NCI-H1105 (cell line): ENCODE measurements around the gene CCDC97.

Experiments
- DNase-seq: peaks from one replicate; lab custom pipeline; 2025; lab: John Stamatoyannopoulos, UW

CCDC97 gene

DNA sequence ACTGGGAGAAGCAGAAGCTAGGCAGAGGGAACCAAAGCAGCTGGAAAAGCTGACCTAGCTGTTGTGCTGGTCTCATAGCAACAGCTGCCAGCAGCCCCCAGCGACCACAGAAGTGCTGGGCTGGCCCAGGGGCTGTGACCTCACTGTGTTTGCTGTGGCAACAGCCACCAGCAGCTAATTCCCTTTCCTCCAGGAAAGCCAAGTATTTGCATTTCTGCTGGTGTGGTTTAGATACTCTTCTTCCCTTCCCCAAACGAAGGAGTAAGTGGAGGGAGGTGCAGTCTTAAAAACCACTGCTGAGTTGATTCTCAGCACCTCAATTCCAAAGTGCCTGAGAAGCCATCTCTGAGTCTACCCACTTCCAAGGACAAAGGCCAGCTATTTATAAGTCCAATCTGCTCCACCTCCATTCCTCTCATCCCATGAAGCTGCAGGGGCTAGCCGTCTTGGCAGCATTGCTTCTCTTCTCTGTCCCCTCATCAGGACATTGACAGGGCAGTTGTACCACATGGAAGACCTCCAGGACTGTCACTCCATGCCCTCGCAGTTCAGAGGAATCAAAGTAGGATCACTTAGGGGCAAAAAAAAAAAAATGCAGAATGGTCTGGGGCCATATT lies 11.5 kb upstream of the CCDC97 start:
- DNase-seq = no peak

DNA sequence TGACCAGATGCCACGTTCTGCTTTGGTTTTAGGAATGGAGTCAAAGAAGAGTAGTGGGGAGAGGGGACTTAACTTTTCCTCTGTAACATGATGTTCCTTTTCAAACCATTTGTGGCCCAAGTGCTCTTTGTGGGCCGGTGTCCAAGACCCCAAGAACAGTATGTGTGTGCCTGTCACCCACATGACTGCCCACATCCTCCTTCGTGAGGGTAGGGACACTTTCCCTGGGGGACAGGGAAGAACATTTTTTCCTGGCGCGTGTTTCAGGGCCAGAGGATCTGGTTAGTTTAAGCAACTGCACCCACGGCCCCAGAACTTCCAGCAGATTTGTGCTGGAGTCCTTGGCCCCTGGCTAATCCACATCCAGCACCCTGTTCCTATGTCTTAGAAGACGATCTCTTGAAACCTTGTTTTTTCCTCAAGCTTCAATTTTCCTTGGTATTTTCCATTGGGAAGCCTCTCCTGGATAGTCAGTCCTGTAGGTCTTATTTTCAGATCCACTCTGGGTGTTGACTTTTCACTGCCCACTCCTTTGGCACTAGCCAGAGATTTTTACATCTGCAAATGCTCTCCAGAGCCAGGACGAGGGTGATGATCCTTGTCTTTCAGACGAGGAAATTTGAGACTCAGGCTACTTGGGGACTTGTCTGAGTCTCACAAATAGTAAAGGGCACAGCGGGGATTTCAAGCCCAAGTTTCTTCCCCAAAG lies 10.8 kb upstream of the CCDC97 start:
- no peak for DNase-seq

DNA sequence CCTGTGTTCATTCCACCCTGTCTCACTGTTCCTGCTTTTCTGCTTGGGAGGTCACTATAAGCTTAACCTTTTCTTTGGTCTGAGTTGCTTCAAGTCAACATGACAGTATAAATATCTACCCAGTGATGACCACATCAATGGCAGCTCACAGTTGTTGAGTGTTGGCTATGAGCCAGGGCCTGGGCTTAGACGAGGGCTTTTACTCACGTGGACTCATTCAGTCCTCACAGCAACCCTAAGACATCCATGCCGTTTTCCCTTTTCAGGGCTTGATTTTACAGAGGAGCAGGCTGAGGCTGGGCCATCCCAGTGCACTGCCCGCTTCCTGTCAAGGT lies 10.2 kb upstream of the CCDC97 start:
- no peak for DNase-seq

DNA sequence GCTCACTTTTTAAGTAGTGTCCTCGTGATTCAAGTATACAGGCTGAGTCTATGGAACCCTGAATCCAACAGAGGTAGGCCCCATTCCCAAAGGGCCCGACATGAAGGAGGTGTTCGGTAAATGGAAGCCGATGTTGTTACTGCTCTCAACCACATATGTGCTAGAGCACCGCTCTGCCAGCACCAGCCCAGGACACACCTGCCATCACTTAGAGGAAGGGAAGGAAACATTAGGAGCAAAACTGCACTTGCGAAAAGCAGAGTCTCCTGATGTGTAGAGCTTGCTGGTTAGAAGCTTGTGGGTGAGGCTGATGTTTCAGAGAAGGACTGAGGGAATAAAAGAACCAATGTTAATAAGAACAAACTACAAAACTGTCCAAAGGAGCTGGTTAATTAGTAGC lies 9.4 kb upstream of the CCDC97 start:
- DNase-seq = no peak

DNA sequence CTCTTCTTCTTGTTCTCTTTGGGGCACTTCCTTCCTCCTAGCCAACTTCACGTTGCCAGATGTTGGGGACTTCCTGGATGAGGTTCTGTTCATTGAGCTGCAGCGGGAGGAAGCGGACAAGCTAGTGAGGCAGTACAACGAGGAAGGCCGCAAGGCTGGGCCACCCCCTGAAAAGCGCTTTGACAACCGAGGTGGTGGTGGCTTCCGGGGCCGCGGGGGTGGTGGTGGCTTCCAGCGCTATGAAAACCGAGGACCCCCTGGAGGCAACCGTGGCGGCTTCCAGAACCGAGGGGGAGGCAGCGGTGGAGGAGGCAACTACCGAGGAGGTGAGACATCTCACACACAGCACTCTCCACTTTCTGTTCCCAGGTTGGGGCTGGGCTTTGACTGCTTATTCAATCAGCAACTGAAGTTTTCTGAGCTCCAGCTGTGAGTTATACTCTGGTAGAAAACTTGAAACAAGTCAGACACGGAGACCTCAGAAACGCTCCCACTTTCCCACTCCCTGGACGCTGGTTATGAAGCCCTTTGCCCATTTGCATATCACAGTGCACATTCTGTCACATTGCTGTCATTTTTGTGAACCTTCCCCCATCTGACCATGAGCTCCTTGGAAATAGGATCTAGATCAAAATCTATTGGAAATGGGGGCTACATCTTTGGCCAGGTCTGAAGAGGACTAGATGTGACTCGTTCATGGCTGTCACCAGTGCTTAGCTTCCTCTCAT lies 7.2 kb upstream of the CCDC97 start:
- no peak for DNase-seq

GRCh38 chr19:41303954-41304353 lies 6.0 kb upstream of the CCDC97 start:
- no peak for DNase-seq

DNA sequence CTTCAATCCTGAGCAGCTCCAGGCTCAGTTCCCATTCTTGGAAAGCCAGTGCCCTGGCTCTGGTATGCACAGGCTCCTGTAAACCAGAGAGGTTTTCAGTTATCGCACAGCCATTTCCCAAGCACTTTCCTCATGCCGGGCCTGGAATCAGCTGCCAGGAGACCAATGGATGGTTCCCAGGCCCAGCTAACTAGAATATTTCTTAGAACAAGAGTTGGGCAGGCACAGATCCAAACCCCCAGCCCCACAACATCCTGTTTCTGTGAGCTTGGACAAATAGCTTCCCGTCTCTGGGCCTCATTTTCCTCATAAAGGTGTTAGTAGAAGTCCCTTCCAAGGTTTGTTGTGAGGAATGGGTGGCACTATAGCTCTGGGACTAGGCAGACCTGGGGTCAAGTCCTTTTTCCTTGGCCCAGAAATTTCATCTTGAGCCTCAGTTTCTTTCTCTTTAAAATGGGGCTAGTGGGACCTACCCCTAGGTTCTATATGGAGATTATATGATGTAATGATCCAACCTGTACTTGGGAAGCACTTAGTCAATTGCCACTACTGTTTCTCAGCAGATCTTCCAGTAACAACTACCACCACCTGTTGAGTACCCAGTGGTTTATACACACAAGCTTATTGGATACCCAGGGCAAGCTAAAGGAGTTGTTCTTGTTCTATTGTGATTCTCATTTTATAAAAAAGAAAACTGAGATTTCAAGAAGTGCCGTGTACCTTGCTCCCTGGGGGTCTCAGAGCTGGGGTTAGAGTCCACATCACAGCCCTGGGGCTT lies 5.1 kb upstream of the CCDC97 start:
- no peak for DNase-seq

- no peak for DNase-seq
Observed at GRCh38 chr19:41305927-41306793, 3.8 kb upstream of the CCDC97 start.

DNA sequence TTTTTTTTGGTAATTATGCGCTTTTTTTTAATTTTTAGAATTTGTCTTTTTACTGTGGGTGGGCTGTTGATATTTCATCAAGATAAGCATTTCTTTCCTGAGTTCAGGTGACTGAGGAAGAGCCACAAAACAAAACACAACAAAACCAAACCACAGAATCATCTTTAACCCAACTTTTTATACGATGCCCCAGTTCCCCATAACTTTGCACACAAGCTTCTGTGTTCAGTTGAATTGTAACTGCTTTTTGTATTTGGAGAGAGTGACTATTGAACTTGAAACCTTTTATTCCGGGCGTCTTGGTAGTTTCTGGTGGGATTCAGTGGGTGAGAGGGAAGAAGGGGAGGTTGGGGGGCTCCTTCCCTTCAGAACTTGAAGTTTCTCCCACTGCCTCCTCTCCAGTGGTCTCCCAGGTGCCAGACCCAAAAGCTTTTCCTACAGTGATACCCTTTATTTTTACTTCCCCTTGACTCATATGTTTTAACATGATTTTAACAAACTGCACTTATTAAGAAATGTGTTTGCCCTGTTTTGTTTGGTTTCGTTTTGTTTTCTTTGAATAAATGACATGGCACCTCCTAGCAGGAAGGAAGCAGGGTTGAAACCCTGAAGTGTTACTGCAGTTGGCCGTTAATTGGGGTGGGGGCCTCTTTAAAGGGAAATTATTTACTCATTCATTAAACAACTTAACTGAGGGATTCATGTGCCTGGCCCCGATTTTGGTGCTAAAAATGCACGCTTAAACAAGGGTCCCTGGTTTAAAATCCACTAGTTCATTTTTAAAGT lies 2.7 kb upstream of the CCDC97 start:
- no peak for DNase-seq

GRCh38 chr19:41307954-41308449 lies 2.0 kb upstream of the CCDC97 start:
- DNase-seq = no peak

DNA sequence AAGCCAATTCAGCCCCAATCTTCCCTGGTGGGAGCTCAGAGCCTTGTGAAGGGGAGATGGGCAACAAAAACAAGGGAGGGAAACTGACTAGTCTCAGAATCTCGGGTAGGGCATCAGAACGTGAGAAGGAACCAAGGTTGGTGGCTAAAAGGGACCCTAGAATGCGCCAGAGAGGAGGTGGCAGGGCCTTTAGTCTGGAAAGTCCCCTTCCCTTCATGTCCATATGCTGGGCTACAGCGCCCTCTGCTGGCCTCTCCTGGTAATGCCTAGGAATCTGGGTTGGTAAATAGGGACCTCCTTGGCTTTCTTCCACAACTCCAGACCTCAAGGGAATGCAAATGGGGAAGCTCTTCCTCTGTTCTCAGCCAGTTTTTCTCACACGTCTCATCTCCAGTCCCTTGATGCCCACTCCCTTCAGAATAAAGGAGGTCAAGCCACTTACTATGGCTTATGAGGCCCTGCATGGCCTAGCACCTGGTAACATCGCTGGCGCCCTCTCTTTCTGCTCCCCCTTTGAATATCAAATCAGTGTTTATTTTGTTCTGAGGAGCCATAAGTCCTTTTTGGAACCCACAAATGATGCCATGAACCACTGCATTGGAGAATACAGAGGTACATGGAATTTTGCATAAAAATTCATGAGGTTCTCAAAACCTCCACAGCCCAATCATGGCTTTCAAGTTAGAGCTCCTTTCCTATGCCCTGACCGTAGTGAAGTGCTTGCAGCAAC lies 1.4 kb upstream of the CCDC97 start:
- DNase-seq = peak; percentile 85

DNA sequence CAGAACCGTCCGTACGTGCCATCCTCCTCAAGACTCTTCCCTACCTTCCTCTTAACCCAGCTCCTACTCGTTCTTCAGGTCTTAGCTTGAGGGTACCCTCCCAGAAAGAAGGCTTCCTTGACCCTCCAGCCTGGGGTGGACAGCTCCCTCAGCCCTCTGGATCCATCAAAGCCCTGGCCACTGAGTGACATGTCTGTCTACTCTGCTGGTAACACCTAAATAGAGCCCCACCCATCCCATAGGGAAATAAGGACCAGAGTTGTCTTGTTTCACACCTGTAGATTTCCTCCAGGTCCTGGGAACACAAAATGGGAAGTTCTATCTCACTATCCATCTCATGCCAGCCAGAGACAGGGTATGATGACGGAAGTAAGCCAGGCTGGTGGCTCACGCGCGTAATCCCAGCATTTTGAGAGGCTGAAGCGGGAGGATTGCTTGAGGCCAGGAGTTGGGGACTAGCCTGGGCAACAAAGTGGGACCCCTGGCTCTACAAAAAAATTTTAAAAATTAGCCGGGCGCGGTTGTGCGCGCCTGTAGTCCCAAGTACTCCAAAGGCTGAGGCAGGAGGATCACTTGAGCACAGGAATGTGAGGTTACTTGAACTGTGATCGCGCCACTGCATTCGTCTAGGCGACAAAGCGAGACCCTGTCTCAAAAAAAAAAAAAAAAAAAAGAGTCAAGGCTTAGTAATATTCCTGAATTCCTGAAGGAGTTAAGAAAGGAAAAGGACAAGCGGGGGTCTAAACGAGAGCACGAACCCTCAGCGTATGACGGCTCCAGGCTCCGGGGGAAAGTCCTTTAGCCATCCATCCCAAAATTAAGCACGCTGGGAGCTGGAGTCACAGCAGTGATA lies 566 bp upstream of the CCDC97 start:
- DNase-seq = no peak

DNA sequence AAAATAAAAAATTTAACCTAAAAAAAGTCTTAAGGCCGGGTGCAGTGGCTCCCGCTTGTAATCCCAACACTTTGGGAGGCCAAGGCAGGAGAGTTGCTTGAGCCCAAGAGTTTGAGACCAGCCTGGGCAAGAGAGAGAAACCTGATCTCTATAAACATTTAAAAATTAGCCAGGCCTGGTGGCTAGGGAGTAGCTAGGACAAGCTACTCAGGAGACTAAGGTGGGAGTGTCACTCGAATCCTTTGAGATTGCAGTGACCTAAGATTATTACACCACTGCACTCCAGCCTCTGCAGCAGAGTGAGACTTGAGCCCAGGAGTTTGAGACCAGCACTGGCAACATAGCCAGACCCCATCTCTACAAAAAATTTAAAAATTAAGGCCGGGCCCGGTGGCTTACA lies 1.1 kb downstream of the CCDC97 start:
- DNase-seq = no peak

- no peak for DNase-seq
Observed at GRCh38 chr19:41311613-41312012, 1.6 kb downstream of the CCDC97 start.

DNA sequence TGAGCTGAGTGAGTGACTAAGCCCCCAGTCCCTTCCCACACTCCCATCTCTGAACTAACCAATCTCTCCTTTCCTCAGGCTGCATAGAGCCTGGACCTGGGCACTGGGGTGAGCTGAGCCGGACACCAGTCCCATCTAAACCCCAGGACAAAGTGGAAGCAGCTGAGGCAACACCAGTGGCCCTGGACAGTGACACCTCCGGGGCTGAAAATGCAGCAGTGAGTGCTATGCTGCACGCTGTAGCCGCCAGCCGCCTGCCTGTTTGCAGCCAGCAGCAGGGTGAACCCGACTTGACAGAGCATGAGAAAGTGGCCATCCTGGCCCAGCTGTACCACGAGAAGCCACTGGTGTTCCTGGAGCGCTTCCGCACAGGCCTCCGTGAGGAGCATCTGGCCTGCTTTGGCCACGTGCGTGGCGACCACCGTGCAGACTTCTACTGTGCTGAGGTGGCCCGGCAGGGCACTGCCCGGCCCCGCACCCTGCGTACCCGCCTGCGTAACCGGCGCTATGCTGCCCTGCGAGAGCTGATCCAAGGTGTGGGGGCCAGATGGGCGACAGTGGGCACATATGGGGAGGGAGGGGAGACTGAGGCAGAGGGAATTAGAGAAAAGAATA lies 6.4 kb downstream of the CCDC97 start:
- no peak for DNase-seq

GRCh38 chr19:41318696-41319499 lies 8.9 kb downstream of the CCDC97 start:
- no peak for DNase-seq

DNA sequence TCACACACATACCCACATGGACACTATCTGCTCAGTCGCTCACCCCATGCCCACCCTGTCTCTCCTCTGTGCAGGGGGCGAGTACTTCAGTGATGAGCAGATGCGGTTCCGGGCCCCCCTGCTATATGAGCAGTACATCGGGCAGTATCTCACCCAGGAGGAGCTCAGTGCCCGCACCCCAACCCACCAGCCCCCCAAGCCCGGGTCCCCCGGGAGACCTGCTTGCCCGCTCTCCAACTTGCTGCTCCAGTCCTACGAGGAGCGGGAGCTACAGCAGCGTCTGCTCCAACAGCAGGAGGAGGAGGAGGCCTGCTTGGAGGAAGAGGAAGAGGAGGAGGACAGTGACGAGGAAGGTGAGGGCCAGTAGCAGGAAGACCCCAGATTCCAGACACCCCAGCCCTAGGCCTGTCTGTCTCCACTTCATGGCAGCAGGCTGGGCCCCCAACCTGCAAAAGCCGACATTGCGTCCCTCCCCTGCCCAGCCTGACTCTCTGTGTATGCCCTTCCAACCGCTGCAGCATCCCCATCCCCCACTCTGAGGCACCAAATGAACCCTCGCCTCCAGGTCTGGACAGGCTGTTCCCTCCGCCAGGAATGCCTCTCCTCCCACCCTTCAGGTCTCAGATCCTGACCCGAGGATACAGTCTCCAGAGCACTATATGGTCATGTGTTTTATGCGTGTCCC lies 9.7 kb downstream of the CCDC97 start:
- no peak for DNase-seq
